Mucosa of gallbladder (tissue), 1 donor: ENCODE results near the gene CHD8. TPM values are rescaled to one million over a fixed set of nuclear protein-coding genes. Genes with fewer than 3 reads are reported as not detected.
"Not testable (repeated sequence)": the region's sequence is repeated elsewhere in the genome, so short reads cannot be mapped to it uniquely, and the experiment has no call there.

Experiments used
- DNase-seq: peaks from one replicate; pipeline ENCODE4 v3.0.0-alpha.2; 2020; ENCODE audit warnings: low spot score
- total RNA-seq: library from RNA; stranded (reverse); gene quantifications from one replicate; pipeline ENCODE4 v1.2.1, GENCODE V29; 2021
- donor health status: DM: no; HTN: no; CAD: no.

Gene CHD8
- total RNA-seq, 1 donor from 2014 or later, result 75.9 TPM

DNA sequence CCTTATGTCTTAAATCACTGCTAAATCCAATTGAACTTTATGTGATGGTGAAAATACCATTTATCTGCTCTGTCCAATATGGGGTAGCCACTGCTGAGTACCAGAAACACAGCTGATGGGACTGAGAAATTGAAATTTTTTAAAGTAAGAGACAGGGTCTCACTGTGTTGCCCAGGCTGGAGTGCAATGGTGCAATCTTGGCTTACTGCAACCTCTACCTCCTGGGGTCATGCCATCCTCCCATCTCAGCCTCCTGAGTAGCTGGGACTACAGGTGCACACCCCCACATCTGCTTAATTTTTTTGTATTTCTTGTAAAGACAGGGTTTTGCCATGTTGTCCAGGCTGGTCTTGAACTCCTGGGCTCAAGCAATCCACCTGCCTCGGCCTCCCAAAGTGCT lies 83.1 kb downstream of the CHD8 start:
- DNase-seq, result not testable (repeated sequence)

DNA sequence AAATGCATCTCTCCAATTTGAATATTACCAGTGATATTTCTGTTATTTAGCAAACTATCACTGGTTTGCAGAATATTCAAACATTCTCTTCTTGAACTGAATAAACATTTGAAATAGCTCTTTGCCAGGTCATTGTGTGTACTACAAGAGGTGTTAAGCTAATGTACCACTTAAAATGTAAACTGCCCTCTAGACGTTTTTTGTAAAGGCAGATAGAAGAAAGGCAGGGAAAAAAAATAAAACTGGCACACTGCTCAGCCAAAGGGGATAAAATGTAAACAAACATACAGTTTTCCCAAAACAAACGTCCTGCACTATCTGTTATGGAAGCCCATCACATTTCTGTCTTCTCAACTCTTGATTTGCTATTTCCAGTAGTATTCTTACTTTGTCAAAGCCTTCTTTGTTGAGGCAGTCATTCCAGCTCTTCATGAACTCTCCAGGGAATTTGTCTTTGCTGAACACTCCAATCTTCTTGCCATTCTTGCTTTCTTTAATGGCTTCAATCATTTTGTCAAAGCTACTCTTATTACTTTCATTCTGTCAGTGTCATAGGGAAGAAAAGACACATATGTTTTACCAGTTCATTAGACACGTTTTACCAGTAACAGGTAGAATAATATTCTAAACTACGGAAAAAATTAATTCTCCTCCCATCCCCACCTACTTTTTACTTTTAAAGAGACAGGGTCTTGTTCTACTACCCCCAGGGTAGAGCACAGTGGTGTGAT lies 85.8 kb downstream of the CHD8 start:
- DNase-seq, result no peak

DNA sequence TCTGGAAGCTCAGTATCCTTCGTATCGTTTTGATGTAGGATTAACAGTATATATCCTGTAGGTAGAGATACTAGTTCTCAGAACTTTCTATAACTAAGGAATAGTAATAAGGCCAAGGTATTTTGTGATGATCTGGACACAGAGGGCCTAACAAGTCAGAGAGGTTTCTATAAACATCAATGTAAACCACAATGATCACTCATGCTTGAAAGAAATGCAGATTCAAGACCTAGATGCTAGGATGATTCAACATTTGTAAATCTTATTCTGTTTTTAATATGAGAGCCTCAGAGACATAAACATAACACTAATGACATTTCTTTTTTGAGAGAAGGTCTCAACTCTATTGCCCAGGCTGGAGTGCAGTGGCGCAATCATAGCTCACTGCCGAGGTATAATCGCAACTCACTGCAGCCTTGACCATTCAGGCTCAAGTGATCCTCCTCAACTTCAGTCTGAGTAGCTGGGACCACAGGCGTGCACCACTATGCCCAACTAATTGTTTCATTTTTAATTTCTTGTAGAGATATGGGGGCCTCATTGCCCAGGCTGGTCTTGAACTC lies 88.3 kb downstream of the CHD8 start:
- DNase-seq, result no peak

DNA sequence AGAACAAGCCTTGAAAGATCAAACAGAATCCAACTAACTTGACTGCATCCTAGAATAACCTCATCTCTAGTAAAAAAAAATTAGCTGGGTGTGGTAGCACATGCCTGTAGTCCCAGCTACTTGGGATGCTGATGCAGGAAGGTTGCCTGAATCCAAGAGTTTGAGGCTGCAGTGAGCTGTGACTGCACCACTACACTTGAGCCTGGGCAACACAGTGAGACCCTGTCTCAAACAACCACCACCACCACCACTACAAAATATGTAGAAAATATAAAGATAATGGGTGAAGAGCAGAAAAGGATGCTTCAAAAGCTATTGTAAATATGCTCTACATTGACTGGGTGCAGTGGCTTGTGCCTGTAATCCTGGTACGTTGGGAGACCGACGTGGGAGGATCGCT lies 99.4 kb downstream of the CHD8 start:
- DNase-seq, result no peak

DNA sequence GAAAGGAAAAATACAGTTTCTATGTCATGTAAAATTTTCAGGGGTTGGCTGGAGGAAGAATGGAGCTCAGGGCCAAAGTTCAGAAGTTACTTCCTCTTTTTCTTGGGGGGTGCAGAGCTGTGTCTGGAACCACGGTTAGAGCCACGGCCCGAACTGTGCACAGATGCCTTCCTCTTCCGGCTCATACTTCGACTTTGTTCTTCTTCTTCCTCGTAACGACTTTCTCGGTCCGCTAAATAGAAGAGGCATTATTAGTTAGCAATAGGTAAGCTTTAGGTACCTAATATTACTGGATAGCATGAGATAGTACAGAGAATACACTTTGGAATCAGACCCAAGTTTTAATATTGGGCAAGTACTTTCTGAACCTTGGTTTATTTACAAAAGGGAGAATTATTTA lies 103.3 kb downstream of the CHD8 start:
- no peak for DNase-seq

DNA sequence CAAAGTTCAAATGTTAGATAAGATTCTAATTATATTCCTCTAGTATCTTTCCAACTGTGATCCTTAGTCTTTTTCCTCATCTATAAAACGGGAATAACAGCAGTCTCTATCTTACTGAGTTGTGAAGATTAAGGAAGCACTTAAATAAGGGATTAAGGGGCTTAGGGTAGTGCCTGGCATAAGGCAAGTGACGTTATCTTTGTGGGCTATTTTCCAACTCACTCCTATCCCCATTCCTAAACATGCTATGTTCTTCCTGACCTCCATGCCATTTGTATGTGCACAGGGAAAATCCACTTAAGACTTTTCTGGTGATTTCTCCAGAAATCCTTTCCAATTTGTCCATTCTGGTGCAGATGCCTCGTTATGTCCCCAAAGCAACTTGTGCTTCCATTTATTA lies 105.4 kb downstream of the CHD8 start:
- no peak for DNase-seq

DNA sequence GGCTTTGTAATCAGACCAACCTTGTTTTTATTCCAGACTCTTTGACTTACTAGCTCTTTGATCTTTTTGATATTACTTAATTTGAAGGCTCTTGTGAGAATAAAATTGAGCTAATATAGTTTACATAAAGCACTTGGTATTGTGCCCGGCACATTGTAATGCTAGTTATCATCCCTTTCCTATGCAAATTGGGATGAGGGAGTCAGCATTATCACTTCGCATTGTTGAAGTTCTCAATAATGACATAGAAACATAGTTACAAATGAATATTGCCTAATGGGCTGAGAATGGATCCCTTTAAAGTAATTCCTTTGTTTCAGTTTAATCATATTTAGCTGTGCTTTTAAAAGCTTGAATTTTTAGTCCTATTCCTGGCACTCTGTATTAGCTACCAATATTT lies 108.7 kb downstream of the CHD8 start:
- DNase-seq, result no peak

DNA sequence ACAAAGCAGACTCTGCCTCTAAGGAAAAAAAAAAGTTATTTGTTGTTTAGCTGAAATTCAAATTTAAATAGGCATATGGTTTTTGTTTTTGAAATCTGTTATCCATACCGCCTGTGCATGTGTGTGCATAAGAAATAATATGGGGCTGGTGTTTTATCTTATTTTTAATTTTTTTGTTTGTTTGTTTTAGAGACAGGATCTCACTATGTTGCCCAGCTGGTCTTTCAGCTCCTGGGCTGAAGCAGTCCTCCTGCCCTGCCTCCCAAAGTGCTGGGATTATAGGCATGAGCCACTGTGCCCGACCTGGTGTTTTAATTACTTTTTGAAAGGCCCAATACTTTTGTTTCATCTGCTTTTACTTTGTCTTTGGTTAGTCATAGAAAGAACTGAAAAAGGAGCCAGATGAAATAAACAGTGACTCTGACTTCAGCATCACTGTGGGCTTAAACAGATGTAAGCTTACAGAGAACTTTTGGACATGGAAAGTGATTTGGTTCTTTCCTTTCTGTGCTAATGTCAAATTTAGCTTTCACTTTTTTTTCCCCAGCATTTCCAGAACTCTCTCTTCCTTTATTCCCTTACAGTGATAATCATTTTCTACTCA lies 109.3 kb downstream of the CHD8 start:
- DNase-seq, result no peak

DNA sequence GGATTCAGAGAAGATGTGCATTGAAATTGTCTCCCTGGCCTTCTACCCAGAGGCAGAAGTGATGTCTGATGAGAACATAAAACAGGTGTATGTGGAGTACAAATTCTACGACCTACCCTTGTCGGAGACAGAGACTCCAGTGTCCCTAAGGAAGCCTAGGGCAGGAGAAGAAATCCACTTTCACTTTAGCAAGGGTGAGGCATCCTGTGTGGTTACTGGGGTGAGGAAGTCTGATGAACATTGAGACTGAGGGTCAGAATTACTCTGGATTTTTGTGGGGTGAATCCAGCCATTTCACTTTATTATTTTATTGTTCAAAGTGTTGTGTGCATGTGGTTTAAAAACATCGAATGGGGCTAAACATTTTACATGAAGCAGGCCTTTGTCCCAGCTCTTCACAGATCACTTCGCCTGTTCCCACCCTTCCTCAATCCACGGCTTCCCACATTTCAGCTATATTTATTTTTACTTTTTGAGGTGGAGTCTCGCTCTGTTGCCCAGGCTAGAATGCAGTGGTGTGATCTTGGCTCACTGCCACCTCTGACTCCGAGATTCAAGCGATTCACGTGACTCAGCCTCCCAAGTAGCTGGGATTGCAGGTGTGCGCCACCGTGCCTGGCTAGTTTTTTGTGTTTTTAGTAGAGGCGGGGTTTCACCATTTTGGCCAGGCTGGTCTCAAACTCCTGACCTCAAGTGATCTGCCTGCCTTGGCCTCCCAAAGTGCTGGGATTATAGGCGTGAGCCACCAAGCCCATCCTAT lies 112.7 kb downstream of the CHD8 start:
- no peak for DNase-seq

Other genes starting within 250 kb of the CHD8 start
- 402 TPM for gene HNRNPC, start 186.7 kb downstream of the CHD8 start, total RNA-seq
- gene RPGRIP1, start 176.0 kb downstream of the CHD8 start, total RNA-seq, result 0.49 TPM
- 46.8 TPM for gene SUPT16H, start 72.1 kb downstream of the CHD8 start, total RNA-seq
- 20.6 TPM for gene RAB2B, start 20.8 kb upstream of the CHD8 start, total RNA-seq
- 66.7 TPM for gene TOX4, start 21.1 kb upstream of the CHD8 start, total RNA-seq
- 37.5 TPM for gene METTL3, start 55.2 kb upstream of the CHD8 start, total RNA-seq
- gene SALL2, start 70.2 kb upstream of the CHD8 start, total RNA-seq, result 8.3 TPM
- not detected for gene OR10G3, start 124.0 kb upstream of the CHD8 start, total RNA-seq
- not detected for gene OR10G2, start 178.8 kb upstream of the CHD8 start, total RNA-seq
- gene OR4E2, start 197.7 kb upstream of the CHD8 start, total RNA-seq, result not detected
- gene OR4E1, start 217.7 kb upstream of the CHD8 start, total RNA-seq, result not detected